CD4-positive, alpha-beta T cell treated with Interferon alpha-2 for 1 hour (primary cell): Measurements from ENCODE around the gene CDC42SE1.

ENCODE experiments used
- DNase-seq, 2 donors: peaks; one replicate each; pipeline ENCODE4 v3.0.0-alpha.2; 2020 to 2022

The CDC42SE1 gene

GRCh38 chr1:151008244-151009205, 50.9 kb downstream of the CDC42SE1 start, which contains the start of gene PRUNE1:
TSS of gene PRUNE1 (plus strand) at chr1:151008449. CDS start at chr1:151008633, 184 bp downstream.
- peak; percentile 98 for DNase-seq

- no peak for DNase-seq
Observed at GRCh38 chr1:151007853-151008243, 51.6 kb downstream of the CDC42SE1 start.

GRCh38 chr1:151006327-151007052, 52.9 kb downstream of the CDC42SE1 start, which contains the start of gene MINDY1:
TSS of gene MINDY1 (minus strand) at chr1:151006902. CDS start at chr1:151002617, 4,285 bp downstream.
- DNase-seq: peak; percentile 45 to 49

- no peak for DNase-seq
Observed at GRCh38 chr1:151005729-151006319, 53.6 kb downstream of the CDC42SE1 start.

GRCh38 chr1:151003180-151003579, 56.2 kb downstream of the CDC42SE1 start:
- DNase-seq: peak; percentile 20 to 60

GRCh38 chr1:151002611-151003010, 56.8 kb downstream of the CDC42SE1 start:
- DNase-seq: no peak

- DNase-seq: no peak
Observed at GRCh38 chr1:151002051-151002450, 57.4 kb downstream of the CDC42SE1 start.

GRCh38 chr1:151001602-151002001, 57.8 kb downstream of the CDC42SE1 start:
- no peak for DNase-seq
